HepG2 (cell line): ENCODE measurements around the gene COMMD8. TPM values are rescaled to one million over a fixed set of nuclear protein-coding genes. Genes with fewer than 3 reads are reported as not detected.

Experiments
- ATAC-seq: fragments of 200-7000 bp; cut with Tn5 transposase; 3 replicates; pipeline ENCODE4 v1.9.1; 2020; ENCODE audit warnings: mild to moderate bottlenecking, moderate library complexity
- BruUV-seq: library from RNA; stranded (reverse); fragments of 400-500 nt; replicated peaks from 2 replicates; lab custom pipeline; 2021; lab: Mats Ljungman, UMichigan
- CTCF ChIA-PET: fragments of 300-600 bp; formaldehyde crosslinking; extraction: SDS; loops from one replicate; lab custom pipeline; 2021; ENCODE audit warnings: low total read pairs, inconsistent platforms, low intra/inter-chr PET ratio; lab: Yijun Ruan, JAX
- POLR2A ChIA-PET: fragments of 350-600 bp; sonication (Branson Sonifier 250); formaldehyde crosslinking; loops from one replicate; lab custom pipeline; 2020; ENCODE audit warnings: antibody characterized with exemption, inconsistent platforms; lab: Yijun Ruan, JAX
- DNase-seq: peaks from one replicate; pipeline ENCODE4 v3.0.0-alpha.2; 2015; ENCODE audit warnings: low spot score
- FAIRE-seq: peaks from 3 replicates; lab custom pipeline; 2011; peaks lifted over from hg19 to GRCh38; lab: Jason Lieb, UNC
- H2AFZ ChIP-seq: one replicate; pipeline ENCODE4 v1.6.1; 2011; ENCODE audit warnings: low read length, inconsistent platforms
- H3K27ac ChIP-seq: fragments of 300-600 bp; 3 replicates; pipeline ENCODE4 v1.8.0; 2011; ENCODE audit warnings: mixed run types, mild to moderate bottlenecking, mixed read lengths, low read length, inconsistent platforms; ENCODE audit not compliant: insufficient read depth; ENCODE audit errors: extremely low read length
- H3K27me3 ChIP-seq, 2 experiments: fragments of 200-600 bp in 1 of 2; 2 replicates in 1 of 2; 3 replicates in 1 of 2; pipeline versions ENCODE4 v1.6.0 to v1.8.0; 2011; ENCODE audit warnings: low read length in 2 of 2, mild to moderate bottlenecking in 2 of 2, moderate library complexity in 2 of 2, inconsistent platforms in 1 of 2; ENCODE audit not compliant: insufficient read depth in 2 of 2, control insufficient read depth in 1 of 2
- H3K36me3 ChIP-seq, 2 experiments: fragments of 200-600 bp in 1 of 2; replicated peaks in 1 of 2; 2 replicates in 1 of 2; 3 replicates in 1 of 2; pipeline versions ENCODE4 v1.5.1 to v1.8.0; 2011; ENCODE audit warnings: low read length in 2 of 2, inconsistent platforms in 1 of 2; ENCODE audit not compliant: insufficient read depth in 2 of 2, control insufficient read depth in 1 of 2
- H3K4me1 ChIP-seq: 2 replicates; pipeline ENCODE4 v1.5.1; 2012; ENCODE audit warnings: low read length, inconsistent platforms; ENCODE audit not compliant: insufficient read depth
- H3K4me2 ChIP-seq: 2 replicates; pipeline ENCODE4 v1.6.0; 2011; ENCODE audit warnings: low read depth, low read length, inconsistent platforms
- H3K4me3 ChIP-seq, 3 experiments: fragments of 200-600 bp in 1 of 3; sonication (generic), shearing (Covaris generic) in 1 of 3; replicated peaks in 1 of 3; 2 replicates each; pipeline ENCODE4 v1.5.1; 2011 to 2016; ENCODE audit warnings: low read length in 3 of 3, inconsistent platforms in 2 of 3, low read depth in 2 of 3, mild to moderate bottlenecking in 2 of 3, control low read depth in 1 of 3, mixed read lengths in 1 of 3; ENCODE audit not compliant: insufficient read depth in 1 of 3
- H3K79me2 ChIP-seq: one replicate; pipeline ENCODE4 v1.6.1; 2011; ENCODE audit warnings: low read length, inconsistent platforms; ENCODE audit not compliant: insufficient read depth
- H3K9ac ChIP-seq: 2 replicates; pipeline ENCODE4 v1.6.0; 2011; ENCODE audit warnings: mild to moderate bottlenecking, low read depth, low read length, inconsistent platforms; ENCODE audit not compliant: insufficient read depth
- H3K9me3 ChIP-seq: 2 replicates; pipeline ENCODE4 v1.5.1; 2012; ENCODE audit warnings: mild to moderate bottlenecking, low read length
- H4K20me1 ChIP-seq: 2 replicates; pipeline ENCODE4 v1.6.0; 2011; ENCODE audit warnings: inconsistent platforms, mild to moderate bottlenecking, low read length, moderate library complexity; ENCODE audit not compliant: insufficient read depth
- BCL6 ChIP-seq: IDR thresholded peaks from 2 replicates; pipeline ENCODE4 v1.6.1; 2016; ENCODE audit warnings: missing genetic modification reagents, missing compliant biosample characterization
- EP300 ChIP-seq, 3 experiments: sonication (generic) in 1 of 3; formaldehyde crosslinking in 1 of 3; IDR thresholded peaks; 2 replicates each; pipeline versions ENCODE4 v1.5.1 to v1.6.1; 2011 to 2020; ENCODE audit warnings: low read depth in 2 of 3, low read length in 2 of 3, borderline replicate concordance in 1 of 3, improper control_type of control experiment in 1 of 3, mild to moderate bottlenecking in 1 of 3, missing genetic modification reagents in 1 of 3, moderate library complexity in 1 of 3
- FOXJ3 ChIP-seq: sonication (generic); formaldehyde crosslinking; IDR thresholded peaks from 2 replicates; pipeline ENCODE4 v1.4.0; 2020; ENCODE audit warnings: missing genetic modification reagents, mild to moderate bottlenecking, borderline replicate concordance
- HES4 ChIP-seq: sonication (generic); formaldehyde crosslinking; IDR thresholded peaks from 2 replicates; pipeline ENCODE4 v1.9.0; 2021; ENCODE audit warnings: mild to moderate bottlenecking, missing genetic modification reagents, borderline replicate concordance
- HHEX ChIP-seq: IDR thresholded peaks from 2 replicates; pipeline ENCODE4 v1.6.1; 2016; ENCODE audit warnings: control low read depth
- HMG20A ChIP-seq: IDR thresholded peaks from 2 replicates; pipeline ENCODE4 v1.6.1; 2016; ENCODE audit warnings: borderline replicate concordance
- ISL2 ChIP-seq: sonication (generic); formaldehyde crosslinking; IDR thresholded peaks from 2 replicates; pipeline ENCODE4 v1.5.0; 2020; ENCODE audit warnings: missing genetic modification reagents
- KMT2B ChIP-seq: IDR thresholded peaks from 2 replicates; pipeline ENCODE4 v1.6.1; 2016; ENCODE audit warnings: missing genetic modification reagents, missing compliant biosample characterization
- NCOA2 ChIP-seq: sonication (generic); formaldehyde crosslinking; IDR thresholded peaks from 2 replicates; pipeline ENCODE4 v1.8.0; 2022; ENCODE audit warnings: inconsistent platforms
- NR2F1 ChIP-seq, 2 experiments: fragments of 450-650 bp in 1 of 2; formaldehyde crosslinking in 1 of 2; IDR thresholded peaks; 2 replicates each; pipeline versions ENCODE4 v1.5.0 to v1.6.1; 2016 to 2020; ENCODE audit warnings: mild to moderate bottlenecking in 1 of 2, missing compliant biosample characterization in 1 of 2, missing genetic modification reagents in 1 of 2, moderate library complexity in 1 of 2
- NR2F6 ChIP-seq, 2 experiments: IDR thresholded peaks; 2 replicates each; pipeline ENCODE4 v1.6.1; 2016; ENCODE audit warnings: antibody characterized with exemption in 1 of 2, mild to moderate bottlenecking in 1 of 2
- PAXIP1 ChIP-seq: sonication (generic); formaldehyde crosslinking; conservative IDR thresholded peaks from 2 replicates; pipeline ENCODE4 v1.4.0; 2020; ENCODE audit warnings: mild to moderate bottlenecking, missing genetic modification reagents, moderate library complexity
- RFXANK ChIP-seq: IDR thresholded peaks from 2 replicates; pipeline ENCODE4 v1.6.1; 2016
- SOX6 ChIP-seq, 2 experiments: fragments of 450-650 bp in 1 of 2; sonication (generic) in 1 of 2; formaldehyde crosslinking in 1 of 2; IDR thresholded peaks; 2 replicates each; pipeline versions ENCODE4 v1.4.0 to v1.6.1; 2017 to 2020; ENCODE audit warnings: antibody characterized with exemption in 1 of 2, mild to moderate bottlenecking in 1 of 2, missing genetic modification reagents in 1 of 2
- TBX3 ChIP-seq: fragments of 450-650 bp; IDR thresholded peaks from 2 replicates; pipeline ENCODE4 v1.6.1; 2017; ENCODE audit warnings: antibody characterized with exemption, mild to moderate bottlenecking, inconsistent platforms, borderline replicate concordance
- ZNF24 ChIP-seq: fragments of 450-650 bp; IDR thresholded peaks from 2 replicates; pipeline ENCODE4 v1.6.1; 2017; ENCODE audit warnings: antibody characterized with exemption, mild to moderate bottlenecking
- ZNF609 ChIP-seq: sonication (generic); formaldehyde crosslinking; IDR thresholded peaks from 2 replicates; pipeline ENCODE4 v1.4.0; 2020; ENCODE audit warnings: mild to moderate bottlenecking, missing genetic modification reagents, borderline replicate concordance
- WGBS: methylation state at CpG from one replicate; pipeline ENCODE4 v1.1.6; 2017; ENCODE audit warnings: low lambda C conversion rate; 5-methylcytosine and 5-hydroxymethylcytosine counted together
- in situ Hi-C: cut with HindIII; loops from 2 replicates; pipeline ENCODE4 v1.10.0; 2017; ENCODE audit warnings: low pct_unique_long_range_greater_than_20kb; ENCODE audit not compliant: extremely low pct_ligation_motif_present
- intact Hi-C: fragments of 100-400 bp; cut with micrococcal nuclease; formaldehyde crosslinking; loops from one replicate; pipeline ENCODE4 v1.10.0; 2022; ENCODE audit not compliant: unreplicated experiment
- polyA plus RNA-seq, 8 experiments: library from polyadenylated mRNA; depleted of rRNA in 3 of 8; stranded (reverse) in 7 of 8; unstranded in 1 of 8; fragments of >200 nt; fragmentation: Illumina TruSeq in 4 of 8; extraction: Trizol in 4 of 8; gene quantifications; 2 replicates each; pipeline versions ENCODE4 v1.2.1 to v1.2.3, GENCODE V29; 2011 to 2016; ENCODE audit warnings: low read depth in 4 of 8, missing spikeins in 1 of 8, mixed read lengths in 1 of 8; ENCODE audit not compliant: insufficient read depth in 1 of 8
- total RNA-seq, 5 experiments: library from RNA; depleted of rRNA; stranded (reverse); fragments of >200 nt; fragmentation: Illumina TruSeq; extraction: Trizol; gene quantifications; 2 replicates each; pipeline ENCODE4 v1.2.3, GENCODE V29; 2016; ENCODE audit warnings: low read depth in 1 of 5

The COMMD8 gene
- total and polyA plus RNA-seq, 2 of the 13 experiments (the other 11 are each of a cell fraction or from before 2014, with no cell fraction given), result 7.1 to 20.3 TPM

- WGBS, result 0% methylated on average over 2 of the region's 2 CpGs
- CTCF ChIA-PET, result no interaction called here
- TF ChIP-seq FOXJ3 (CRISPR knock-in tag) (peak; percentile 36; the same call in 1 of the 2 replicates), NCOA2 (CRISPR knock-in tag) (peak; percentile 17; the same call in 1 of the 2 replicates), HES4 (CRISPR knock-in tag) (no peak), NR2F1 (CRISPR knock-in tag; IDR thresholded peaks at IDR 0.05) (peak in 1 of 2 experiments; percentile 74; a peak in 1 of 4 replicates), EP300 (IDR thresholded peaks at IDR 0.05; ENCODE audit: low read depth in 2 of 2, low read length in 2 of 2) (peak in 1 of 2 experiments; percentile 49; a peak in 1 of 4 replicates), EP300 (CRISPR knock-in tag; IDR thresholded peaks at IDR 0.05; ENCODE audit: borderline replicate concordance) (no peak), NR2F6 (IDR thresholded peaks at IDR 0.05) (peak; percentile 95), NR2F6 (CRISPR knock-in tag; IDR thresholded peaks at IDR 0.05) (peak; percentile 77), ISL2 (CRISPR knock-in tag) (peak; percentile 66; the same call in 1 of the 2 replicates), HHEX (peak; percentile 95), SOX6 (IDR thresholded peaks at IDR 0.05) (no peak), SOX6 (CRISPR knock-in tag; IDR thresholded peaks at IDR 0.05) (peak; percentile 45; the same call in 1 of the 2 replicates), HMG20A (CRISPR knock-in tag) (peak; percentile 60; the same call in 1 of the 2 replicates), PAXIP1 (CRISPR knock-in tag) (peak; percentile 34; the same call in 1 of the 2 replicates), TBX3 (peak; percentile 68; the same call in 1 of the 2 replicates), KMT2B (CRISPR knock-in tag) (no peak), BCL6 (peak; percentile 59), RFXANK (CRISPR knock-in tag) (no peak), ZNF24 (no peak), ZNF609 (CRISPR knock-in tag) (peak; percentile 94)
These were observed 44.2 kb downstream of the COMMD8 start for GRCh38 chr4:47419296-47419695.

More at GRCh38 chr4:47419296-47419695, 44.2 kb downstream of the COMMD8 start:
- H3K9me3 ChIP-seq, result no peaks in the 10 kb centered on the region
- DNase-seq (peak; percentile 1), ATAC-seq (peak; percentile 68), FAIRE-seq (no peak)
- in situ Hi-C loops (no loop called here), intact Hi-C loops (no loop called here)
- H4K20me1 ChIP-seq, result no peaks in the 10 kb centered on the region
- H3K4me2 ChIP-seq, result no peak overlapping the region
- no TSS peak for BruUV-seq
- no peak overlapping the region for H3K4me3 ChIP-seq
- no peaks in the 10 kb centered on the region for H3K27me3 ChIP-seq
- no peaks in the 10 kb centered on the region for H3K4me1 ChIP-seq
- H2AFZ ChIP-seq, result no peak overlapping the region
- no peaks in the 10 kb centered on the region for H3K79me2 ChIP-seq
- no peak overlapping the region for H3K9ac ChIP-seq
- POLR2A ChIA-PET, result no interaction called here
- no peak overlapping the region for H3K27ac ChIP-seq
- H3K36me3 ChIP-seq, result no peaks in the 10 kb centered on the region
